Activated naive CD8-positive, alpha-beta T cell treated with anti-CD3 and anti-CD28 coated beads, Interleukin-2, amount 10 ng/mL, durations not matched to agents 7 days and 5 days (primary cell): Measurements from ENCODE around the gene DLEC1. TPM values are rescaled to one million over a fixed set of nuclear protein-coding genes. Genes with fewer than 3 reads are reported as not detected.
A peak's percentile ranks its signal among the peaks of the same experiment; 100 is the strongest.

ENCODE experiments used
- ATAC-seq: fragments of 150-1000 bp; cut with Tn5 transposase; one replicate; pipeline ENCODE4 v1.10.0; 2021; ENCODE audit warnings: low read depth, moderate library complexity
- POLR2A ChIA-PET: fragments of 350-600 bp; sonication (Branson Sonifier 250); formaldehyde crosslinking; loops from one replicate; lab custom pipeline; 2021; ENCODE audit warnings: antibody characterized with exemption; lab: Charles Lee
- DNase-seq: peaks from one replicate; pipeline ENCODE4 v3.0.0; 2021
- H3K27ac Mint-ChIP-seq: one replicate; pipeline ENCODE4 v1.8.0; 2022; ENCODE audit warnings: mild to moderate bottlenecking, mixed read lengths
- H3K27me3 Mint-ChIP-seq: one replicate; pipeline ENCODE4 v1.8.0; 2022; ENCODE audit warnings: mild to moderate bottlenecking, moderate library complexity, mixed read lengths
- H3K36me3 Mint-ChIP-seq: one replicate; pipeline ENCODE4 v1.8.0; 2021; ENCODE audit warnings: mild to moderate bottlenecking, mixed read lengths
- H3K4me1 Mint-ChIP-seq: one replicate; pipeline ENCODE4 v1.8.0; 2021; ENCODE audit warnings: mixed read lengths
- H3K4me3 Mint-ChIP-seq: one replicate; pipeline ENCODE4 v1.8.0; 2022; ENCODE audit warnings: mild to moderate bottlenecking, moderate library complexity, mixed read lengths
- H3K9me3 Mint-ChIP-seq: one replicate; pipeline ENCODE4 v1.8.0; 2021; ENCODE audit warnings: mixed read lengths
- total RNA-seq, 2 experiments: library from RNA; stranded (reverse); gene quantifications; one replicate each; pipeline ENCODE4 v1.2.3, GENCODE V29; 2021

The DLEC1 gene
- total RNA-seq, 2 experiments from 2014 or later: 3.2 to 3.7 TPM

DNA sequence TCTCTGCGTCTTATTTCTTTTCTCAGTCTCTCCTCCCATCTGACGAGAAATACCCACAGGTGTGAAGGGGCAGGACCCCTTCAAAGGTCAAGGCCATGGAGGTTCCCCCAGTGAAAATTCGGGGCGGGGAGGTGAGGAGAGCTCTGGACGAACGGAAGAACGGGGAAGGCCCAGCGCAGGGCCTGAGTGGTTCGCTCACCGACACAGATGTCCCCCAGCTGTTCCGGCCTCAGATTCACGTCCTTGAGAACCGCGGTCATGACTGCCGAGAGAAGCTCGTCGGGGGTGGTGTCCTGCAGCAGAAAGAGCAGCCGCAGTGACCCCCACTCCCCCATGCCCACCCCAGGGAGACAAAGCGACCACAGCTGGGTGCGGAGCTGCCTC is 97.4 kb downstream of the DLEC1 start:
- H3K36me3 Mint-ChIP-seq: peaks cover 23% of the 10 kb centered on the region
- H3K27ac Mint-ChIP-seq: peak overlapping the region; percentile 89
- POLR2A ChIA-PET: interaction anchor here (0.9 to 5.0 kb wide), 9 partner anchors 11 to 302 kb away, joined by 4 to 171 read pairs (median 5); partner anchors contain the start of genes DLEC1 and OXSR1
- no peaks in the 10 kb centered on the region for H3K9me3 Mint-ChIP-seq
- peaks cover 55% of the 10 kb centered on the region for H3K4me1 Mint-ChIP-seq
- H3K4me3 Mint-ChIP-seq: peak overlapping the region; percentile 86
- ATAC-seq: no peak
- no peaks in the 10 kb centered on the region for H3K27me3 Mint-ChIP-seq
- DNase-seq: peak; percentile 53

DNA sequence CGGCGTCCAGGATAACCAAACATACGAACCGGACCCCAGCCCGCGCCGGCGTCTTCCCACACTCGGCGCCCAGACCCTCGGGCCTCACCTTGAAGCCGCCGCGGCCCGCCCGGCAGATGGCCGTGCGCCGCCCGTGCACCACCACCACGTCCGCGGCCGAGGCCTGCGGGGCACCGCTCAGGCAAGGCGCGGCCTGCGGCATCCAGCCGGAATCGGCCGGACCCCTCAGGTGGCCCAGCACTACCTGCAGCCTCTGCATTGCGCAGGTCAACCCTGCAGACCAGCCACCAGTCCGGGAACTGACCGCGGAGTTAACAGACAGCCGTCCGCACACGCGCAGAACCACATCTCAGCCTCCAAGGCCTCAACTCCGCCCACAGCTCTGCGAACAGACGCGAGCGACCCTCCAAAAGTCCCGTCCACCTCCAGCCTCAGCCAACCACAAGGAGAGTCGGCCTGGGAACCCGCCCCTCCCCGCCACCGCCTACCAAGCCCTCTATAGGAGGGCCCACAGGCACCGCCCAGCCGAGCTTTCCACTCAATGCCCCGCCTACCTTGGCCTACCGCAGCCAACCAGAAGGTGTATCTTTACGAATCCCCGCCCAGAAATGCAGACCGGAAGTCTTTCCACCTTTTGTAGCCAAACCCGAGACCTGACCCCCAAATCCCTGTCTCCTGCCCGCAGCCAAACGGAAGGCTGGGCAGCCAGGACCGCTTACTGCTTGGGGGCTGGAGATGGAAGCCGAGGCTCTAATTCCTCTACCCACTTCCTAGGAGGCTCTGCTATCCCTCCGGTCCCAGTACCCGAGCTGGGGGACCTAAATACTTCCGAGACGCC is 98.0 kb downstream of the DLEC1 start, which contains the start of gene ACAA1:
TSS of gene ACAA1 (minus strand) at position 351 of the 838 bp plus-strand sequence. CDS start at position 259, 92 bp downstream.
- peak within 1 kb of the TSS; percentile 100 for H3K27ac Mint-ChIP-seq
- DNase-seq (peak; percentile 93), ATAC-seq (peak; percentile 86)
- H3K9me3 Mint-ChIP-seq: no peaks in the 10 kb centered on the region
- H3K4me3 Mint-ChIP-seq: peak within 1 kb of the TSS; percentile 86
- H3K27me3 Mint-ChIP-seq: no peaks in the 10 kb centered on the region
- peaks cover 25% of the 10 kb centered on the region for H3K36me3 Mint-ChIP-seq
- H3K4me1 Mint-ChIP-seq: peaks cover 52% of the 10 kb centered on the region
- POLR2A ChIA-PET: interaction anchor here (0.7 to 5.0 kb wide), 12 partner anchors 11 to 301 kb away, joined by 3 to 171 read pairs (median 5); partner anchors contain the start of genes DLEC1 and OXSR1

DNA sequence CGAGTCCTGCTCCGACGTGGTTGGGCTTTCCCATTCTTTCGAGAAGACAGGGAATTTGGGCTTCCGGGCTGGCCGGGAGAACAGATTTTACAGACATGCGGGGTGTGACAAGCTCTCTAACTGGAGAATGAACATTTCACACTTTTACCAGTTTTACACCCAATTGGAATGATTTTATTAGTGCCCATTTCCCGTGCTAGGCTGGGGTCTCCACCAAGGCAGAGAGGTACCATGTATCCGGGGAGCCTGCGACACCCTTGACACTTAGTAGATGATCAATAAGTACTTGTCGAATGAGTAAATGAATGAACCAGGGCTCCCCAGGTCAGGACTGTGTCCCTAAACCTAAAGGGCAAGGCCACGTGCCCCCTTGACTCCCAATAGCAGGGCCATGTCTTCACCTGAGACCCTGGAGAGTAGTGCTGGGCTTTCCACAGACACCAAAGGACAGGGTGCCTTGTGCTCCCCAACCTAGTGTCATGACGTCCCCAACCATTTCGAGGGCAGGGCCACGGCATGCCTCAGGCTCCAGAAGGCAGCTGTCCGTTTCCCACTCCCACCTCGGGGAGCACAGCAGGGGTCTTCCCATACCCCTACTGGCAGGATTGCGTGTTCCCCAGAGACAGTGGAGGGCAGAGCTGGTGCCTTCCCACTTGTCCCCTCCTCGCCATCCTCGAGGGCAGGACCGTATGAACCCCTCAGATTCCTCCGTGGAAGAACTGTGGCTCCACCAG is 98.8 kb downstream of the DLEC1 start:
- Mint-ChIP-seq H3K4me1 (peaks cover 49% of the 10 kb centered on the region), H3K27ac (peak overlapping the region; percentile 100), H3K9me3 (no peaks in the 10 kb centered on the region), H3K27me3 (no peaks in the 10 kb centered on the region), H3K36me3 (peaks cover 30% of the 10 kb centered on the region), H3K4me3 (peak overlapping the region; percentile 86)
- POLR2A ChIA-PET: interaction anchor here (0.8 to 5.0 kb wide), 9 partner anchors 14 to 318 kb away, joined by 3 to 171 read pairs (median 4); partner anchors contain the start of genes DLEC1 and OXSR1
- peak; percentile 1 for ATAC-seq
- DNase-seq: no peak

DNA sequence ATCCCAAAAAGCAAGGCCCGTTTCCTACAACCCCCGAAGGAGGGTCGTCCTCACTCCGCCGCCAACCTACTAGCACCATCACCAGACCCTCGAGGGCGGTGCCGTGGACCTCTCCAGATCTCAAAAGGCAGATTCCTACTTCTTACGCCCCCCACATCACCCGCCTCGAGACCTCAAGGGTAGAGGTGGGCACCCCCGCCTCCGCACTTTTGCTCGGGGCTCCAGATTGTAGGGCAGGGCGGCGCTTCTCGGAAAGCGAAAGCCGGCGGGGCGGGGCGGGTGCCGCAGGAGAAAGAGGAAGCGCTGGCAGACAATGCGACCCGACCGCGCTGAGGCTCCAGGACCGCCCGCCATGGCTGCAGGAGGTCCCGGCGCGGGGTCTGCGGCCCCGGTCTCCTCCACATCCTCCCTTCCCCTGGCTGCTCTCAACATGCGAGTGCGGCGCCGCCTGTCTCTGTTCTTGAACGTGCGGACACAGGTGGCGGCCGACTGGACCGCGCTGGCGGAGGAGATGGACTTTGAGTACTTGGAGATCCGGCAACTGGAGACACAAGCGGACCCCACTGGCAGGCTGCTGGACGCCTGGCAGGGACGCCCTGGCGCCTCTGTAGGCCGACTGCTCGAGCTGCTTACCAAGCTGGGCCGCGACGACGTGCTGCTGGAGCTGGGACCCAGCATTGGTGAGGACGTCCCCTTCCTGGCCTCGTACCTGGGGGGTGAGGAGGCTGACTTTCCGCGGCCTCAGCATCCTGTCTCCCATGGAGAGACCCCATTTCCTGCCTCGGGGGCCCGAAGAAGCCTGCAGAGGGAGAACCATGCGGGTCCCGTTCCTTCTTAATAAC is 99.6 kb downstream of the DLEC1 start, which contains the start of gene MYD88:
TSS of gene MYD88 (plus strand) at position 313 of the 842 bp plus-strand sequence. CDS start at position 353, 40 bp downstream.
- H3K4me1 Mint-ChIP-seq: peaks cover 43% of the 10 kb centered on the region
- POLR2A ChIA-PET: interaction anchor here (0.8 to 5.0 kb wide), 8 partner anchors 10 to 317 kb away, joined by 3 to 171 read pairs (median 4); partner anchors contain the start of genes DLEC1 and OXSR1
- peak; percentile 64 for ATAC-seq

DNA sequence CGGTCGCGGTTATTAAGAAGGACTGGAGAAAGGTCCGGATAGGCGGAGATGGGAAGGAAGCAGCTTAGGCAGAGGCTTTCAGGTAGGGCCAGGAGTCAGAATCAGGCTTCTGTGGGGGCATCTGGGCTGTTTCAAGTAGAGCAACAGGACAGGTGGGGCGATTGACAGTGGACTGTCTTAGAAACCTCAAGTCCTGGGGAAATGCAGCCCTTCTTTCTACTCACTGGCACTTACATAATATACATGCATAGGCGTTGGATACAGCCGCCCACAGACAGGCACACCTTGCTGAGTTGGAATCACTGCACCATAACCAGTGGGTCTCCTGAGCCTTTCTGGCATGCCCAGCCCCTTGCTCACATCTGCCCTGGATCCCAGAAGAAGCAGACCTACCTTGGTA is 100.2 kb downstream of the DLEC1 start:
- Mint-ChIP-seq H3K27ac (peak overlapping the region; percentile 100), H3K9me3 (no peaks in the 10 kb centered on the region), H3K4me1 (peaks cover 41% of the 10 kb centered on the region), H3K27me3 (no peaks in the 10 kb centered on the region), H3K36me3 (peaks cover 28% of the 10 kb centered on the region), H3K4me3 (peak overlapping the region; percentile 86)
- no peak for DNase-seq
- POLR2A ChIA-PET: interaction anchor here (1.0 to 5.0 kb wide), 6 partner anchors 9 to 282 kb away, joined by 3 to 171 read pairs (median 4); partner anchors contain the start of genes DLEC1 and OXSR1
- no peak for ATAC-seq

More for the DNA sequence above, 99.6 kb downstream of the DLEC1 start, which contains the start of gene MYD88:
- H3K27me3 Mint-ChIP-seq: no peaks in the 10 kb centered on the region
- peak within 1 kb of the TSS; percentile 86 for H3K4me3 Mint-ChIP-seq
- peaks cover 30% of the 10 kb centered on the region for H3K36me3 Mint-ChIP-seq
- H3K9me3 Mint-ChIP-seq: no peaks in the 10 kb centered on the region
- DNase-seq: peak; percentile 89
- H3K27ac Mint-ChIP-seq: peak within 1 kb of the TSS; percentile 100

DNA sequence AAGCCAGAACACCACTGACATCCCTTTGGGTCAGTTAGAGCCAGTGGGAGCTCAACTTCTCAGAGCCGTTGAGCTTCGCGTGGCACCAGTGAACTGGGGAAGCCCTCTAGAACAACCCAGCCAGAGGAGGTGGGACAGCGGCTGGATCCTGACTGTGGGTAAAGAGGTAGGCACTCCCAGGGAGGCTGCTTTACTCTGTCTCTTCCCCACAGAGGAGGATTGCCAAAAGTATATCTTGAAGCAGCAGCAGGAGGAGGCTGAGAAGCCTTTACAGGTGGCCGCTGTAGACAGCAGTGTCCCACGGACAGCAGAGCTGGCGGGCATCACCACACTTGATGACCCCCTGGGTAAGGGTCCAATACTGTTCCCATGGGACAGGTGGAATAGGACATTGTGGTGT is 100.6 kb downstream of the DLEC1 start:
- Mint-ChIP-seq H3K36me3 (peaks cover 24% of the 10 kb centered on the region), H3K4me1 (peaks cover 37% of the 10 kb centered on the region), H3K9me3 (no peaks in the 10 kb centered on the region), H3K4me3 (peak overlapping the region; percentile 86), H3K27ac (peak overlapping the region; percentile 100), H3K27me3 (no peaks in the 10 kb centered on the region)
- POLR2A ChIA-PET: interaction anchor here (1.0 to 5.0 kb wide), 5 partner anchors 9 to 281 kb away, joined by 3 to 171 read pairs (median 4); partner anchors contain the start of genes DLEC1 and OXSR1
- DNase-seq (no peak), ATAC-seq (no peak)

DNA sequence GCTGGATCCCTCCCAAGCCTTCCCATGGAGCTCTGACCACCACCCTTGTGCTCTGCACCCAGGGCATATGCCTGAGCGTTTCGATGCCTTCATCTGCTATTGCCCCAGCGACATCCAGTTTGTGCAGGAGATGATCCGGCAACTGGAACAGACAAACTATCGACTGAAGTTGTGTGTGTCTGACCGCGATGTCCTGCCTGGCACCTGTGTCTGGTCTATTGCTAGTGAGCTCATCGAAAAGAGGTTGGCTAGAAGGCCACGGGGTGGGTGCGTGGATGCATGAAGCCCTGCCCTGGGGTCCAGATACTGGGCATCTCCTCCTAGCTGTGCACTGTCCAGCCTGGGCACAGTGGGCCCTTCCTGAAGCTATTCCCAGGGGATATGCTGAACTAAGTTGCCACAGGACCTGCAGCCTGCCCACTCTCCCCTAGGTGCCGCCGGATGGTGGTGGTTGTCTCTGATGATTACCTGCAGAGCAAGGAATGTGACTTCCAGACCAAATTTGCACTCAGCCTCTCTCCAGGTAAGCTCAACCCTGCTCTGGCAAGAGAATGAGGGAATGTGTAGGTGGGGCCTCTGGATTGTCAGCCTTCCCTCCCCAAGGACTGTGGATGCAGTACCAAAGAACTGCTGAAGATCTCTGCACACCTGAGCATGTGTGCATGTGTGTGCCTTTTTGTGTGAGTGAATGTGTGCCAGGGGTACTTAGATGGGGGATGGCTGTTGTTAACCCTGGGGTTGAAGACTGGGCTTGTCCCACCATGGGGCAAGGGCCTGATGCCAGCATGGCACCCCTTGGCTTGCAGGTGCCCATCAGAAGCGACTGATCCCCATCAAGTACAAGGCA is 101.5 kb downstream of the DLEC1 start:
- Mint-ChIP-seq H3K27ac (peak overlapping the region; percentile 8), H3K4me1 (peaks cover 30% of the 10 kb centered on the region), H3K36me3 (peaks cover 19% of the 10 kb centered on the region), H3K27me3 (no peaks in the 10 kb centered on the region), H3K4me3 (peak overlapping the region; percentile 86), H3K9me3 (no peaks in the 10 kb centered on the region)
- DNase-seq (no peak), ATAC-seq (no peak)
- POLR2A ChIA-PET: interaction anchor here (1.8 to 5.0 kb wide), 2 partner anchors 8 to 24 kb away, joined by 6 to 171 read pairs; partner anchors contain the start of gene OXSR1

DNA sequence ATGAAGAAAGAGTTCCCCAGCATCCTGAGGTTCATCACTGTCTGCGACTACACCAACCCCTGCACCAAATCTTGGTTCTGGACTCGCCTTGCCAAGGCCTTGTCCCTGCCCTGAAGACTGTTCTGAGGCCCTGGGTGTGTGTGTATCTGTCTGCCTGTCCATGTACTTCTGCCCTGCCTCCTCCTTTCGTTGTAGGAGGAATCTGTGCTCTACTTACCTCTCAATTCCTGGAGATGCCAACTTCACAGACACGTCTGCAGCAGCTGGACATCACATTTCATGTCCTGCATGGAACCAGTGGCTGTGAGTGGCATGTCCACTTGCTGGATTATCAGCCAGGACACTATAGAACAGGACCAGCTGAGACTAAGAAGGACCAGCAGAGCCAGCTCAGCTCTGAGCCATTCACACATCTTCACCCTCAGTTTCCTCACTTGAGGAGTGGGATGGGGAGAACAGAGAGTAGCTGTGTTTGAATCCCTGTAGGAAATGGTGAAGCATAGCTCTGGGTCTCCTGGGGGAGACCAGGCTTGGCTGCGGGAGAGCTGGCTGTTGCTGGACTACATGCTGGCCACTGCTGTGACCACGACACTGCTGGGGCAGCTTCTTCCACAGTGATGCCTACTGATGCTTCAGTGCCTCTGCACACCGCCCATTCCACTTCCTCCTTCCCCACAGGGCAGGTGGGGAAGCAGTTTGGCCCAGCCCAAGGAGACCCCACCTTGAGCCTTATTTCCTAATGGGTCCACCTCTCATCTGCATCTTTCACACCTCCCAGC is 102.4 kb downstream of the DLEC1 start:
- DNase-seq (no peak), ATAC-seq (no peak)
- Mint-ChIP-seq H3K4me1 (peaks cover 26% of the 10 kb centered on the region), H3K36me3 (peaks cover 23% of the 10 kb centered on the region), H3K4me3 (peak overlapping the region; percentile 60), H3K9me3 (peaks cover 3% of the 10 kb centered on the region), H3K27ac (peak overlapping the region; percentile 21), H3K27me3 (no peaks in the 10 kb centered on the region)
- POLR2A ChIA-PET: interaction anchor here (0.8 to 1.9 kb wide), 2 partner anchors 23 to 101 kb away, joined by 3 to 19 read pairs; partner anchors contain the start of gene OXSR1

DNA sequence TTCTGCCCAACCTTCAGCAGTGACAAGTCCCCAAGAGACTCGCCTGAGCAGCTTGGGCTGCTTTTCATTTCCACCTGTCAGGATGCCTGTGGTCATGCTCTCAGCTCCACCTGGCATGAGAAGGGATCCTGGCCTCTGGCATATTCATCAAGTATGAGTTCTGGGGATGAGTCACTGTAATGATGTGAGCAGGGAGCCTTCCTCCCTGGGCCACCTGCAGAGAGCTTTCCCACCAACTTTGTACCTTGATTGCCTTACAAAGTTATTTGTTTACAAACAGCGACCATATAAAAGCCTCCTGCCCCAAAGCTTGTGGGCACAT is 102.9 kb downstream of the DLEC1 start:
- H3K9me3 Mint-ChIP-seq: peaks cover 5% of the 10 kb centered on the region
- H3K27ac Mint-ChIP-seq: peak overlapping the region; percentile 21
- H3K36me3 Mint-ChIP-seq: peaks cover 26% of the 10 kb centered on the region
- DNase-seq (no peak), ATAC-seq (no peak)
- H3K4me1 Mint-ChIP-seq: peaks cover 26% of the 10 kb centered on the region
- no peak overlapping the region for H3K4me3 Mint-ChIP-seq
- POLR2A ChIA-PET: interaction anchor here (0.8 to 1.9 kb wide), 2 partner anchors 22 to 102 kb away, joined by 3 to 19 read pairs; partner anchors contain the start of gene OXSR1
- H3K27me3 Mint-ChIP-seq: no peaks in the 10 kb centered on the region

DNA sequence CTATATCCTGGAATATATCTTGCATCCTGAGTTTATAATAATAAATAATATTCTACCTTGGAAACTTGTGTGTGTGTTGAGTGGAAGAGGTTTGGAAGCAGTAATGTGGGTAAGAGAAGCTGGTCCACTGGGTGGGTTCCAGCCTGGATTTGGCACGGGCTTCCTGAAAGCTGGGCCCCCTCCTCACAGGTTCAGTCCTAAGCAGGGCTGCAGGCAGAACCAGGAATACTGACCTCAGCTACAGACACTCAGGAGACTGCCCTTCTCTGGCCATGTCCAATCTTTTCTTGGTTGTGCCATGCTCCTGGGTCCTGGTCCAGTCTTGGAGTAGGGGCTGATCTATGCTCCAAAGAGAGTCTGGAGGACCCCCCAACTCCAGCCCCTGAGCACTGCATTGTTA is 104.0 kb downstream of the DLEC1 start:
- POLR2A ChIA-PET: interaction anchor here (1.9 kb wide), 1 partner anchor 21 kb away, joined by 19 read pairs; the partner anchor contains the start of gene OXSR1
- peaks cover 13% of the 10 kb centered on the region for H3K9me3 Mint-ChIP-seq
- ATAC-seq: no peak
- H3K4me3 Mint-ChIP-seq: no peak overlapping the region
- peaks cover 29% of the 10 kb centered on the region for H3K36me3 Mint-ChIP-seq
- no peak overlapping the region for H3K27ac Mint-ChIP-seq
- no peak for DNase-seq
- no peaks in the 10 kb centered on the region for H3K27me3 Mint-ChIP-seq
- H3K4me1 Mint-ChIP-seq: peaks cover 23% of the 10 kb centered on the region

DNA sequence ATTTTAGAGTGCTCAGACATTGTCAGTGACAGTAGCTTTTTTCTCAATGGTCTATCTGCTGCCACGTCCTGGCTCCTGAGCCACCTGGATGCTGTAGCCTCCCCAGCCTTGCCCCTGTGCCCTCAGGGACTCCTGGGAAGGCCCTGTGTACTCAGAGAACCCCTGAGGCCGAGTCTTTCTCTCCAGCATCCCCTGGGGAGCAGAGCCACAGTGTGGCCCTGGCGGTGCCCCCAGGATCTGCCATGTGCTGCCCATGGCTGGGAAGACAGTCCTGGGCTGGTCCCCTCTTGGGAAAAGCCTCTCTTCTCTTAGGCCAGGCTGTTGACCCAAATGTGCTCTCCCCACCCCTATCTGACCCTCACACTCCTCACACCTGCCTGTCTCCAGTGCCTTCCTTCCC is 104.5 kb downstream of the DLEC1 start:
- H3K9me3 Mint-ChIP-seq: peaks cover 13% of the 10 kb centered on the region
- H3K4me1 Mint-ChIP-seq: peaks cover 19% of the 10 kb centered on the region
- H3K4me3 Mint-ChIP-seq: no peak overlapping the region
- H3K27ac Mint-ChIP-seq: no peak overlapping the region
- H3K27me3 Mint-ChIP-seq: no peaks in the 10 kb centered on the region
- POLR2A ChIA-PET: no interaction called here
- peaks cover 29% of the 10 kb centered on the region for H3K36me3 Mint-ChIP-seq
- DNase-seq (no peak), ATAC-seq (no peak)
